Right kidney (tissue), 1 donor: Measurements from ENCODE around the gene KDM4C.
"Not testable (repeated sequence)": the region's sequence is repeated elsewhere in the genome, so short reads cannot be mapped to it uniquely, and the experiment has no call there.

Source experiments
- DNase-seq: peaks from one replicate; pipeline ENCODE4 v3.0.0-alpha.2; 2016

KDM4C gene

GRCh38 chr9:6805532-6805931 is 47.8 kb downstream of the KDM4C start:
- DNase-seq: no peak

- not testable (repeated sequence) for DNase-seq
These were observed 48.5 kb downstream of the KDM4C start for GRCh38 chr9:6806318-6806717.

GRCh38 chr9:6807669-6808068 is 49.9 kb downstream of the KDM4C start:
- DNase-seq: not testable (repeated sequence)

- DNase-seq: no peak
These were observed 53.7 kb downstream of the KDM4C start for GRCh38 chr9:6811436-6811835.

GRCh38 chr9:6816581-6816980 is 58.8 kb downstream of the KDM4C start:
- no peak for DNase-seq

- DNase-seq: no peak
These were observed 60.6 kb downstream of the KDM4C start for GRCh38 chr9:6818292-6818922.

GRCh38 chr9:6819112-6819511 is 61.3 kb downstream of the KDM4C start:
- no peak for DNase-seq

GRCh38 chr9:6819529-6819928 is 61.8 kb downstream of the KDM4C start:
- no peak for DNase-seq

- DNase-seq: no peak
These were observed 64.9 kb downstream of the KDM4C start for GRCh38 chr9:6822696-6823095.

GRCh38 chr9:6827439-6828145 is 69.8 kb downstream of the KDM4C start:
- DNase-seq: peak; percentile 51

GRCh38 chr9:6829027-6829426 is 71.3 kb downstream of the KDM4C start:
- DNase-seq: no peak

- no peak for DNase-seq
These were observed 71.8 kb downstream of the KDM4C start for GRCh38 chr9:6829536-6829935.

- no peak for DNase-seq
These were observed 75.9 kb downstream of the KDM4C start for GRCh38 chr9:6833518-6834192.

- DNase-seq: no peak
These were observed 76.5 kb downstream of the KDM4C start for GRCh38 chr9:6834306-6834705.

GRCh38 chr9:6838158-6838557 is 80.4 kb downstream of the KDM4C start:
- no peak for DNase-seq

- no peak for DNase-seq
These were observed 84.8 kb downstream of the KDM4C start for GRCh38 chr9:6842584-6842947.

- no peak for DNase-seq
These were observed 86.0 kb downstream of the KDM4C start for GRCh38 chr9:6843742-6844141.

GRCh38 chr9:6844267-6844666 is 86.5 kb downstream of the KDM4C start:
- DNase-seq: no peak

- no peak for DNase-seq
These were observed 87.5 kb downstream of the KDM4C start for GRCh38 chr9:6845128-6845826.

- DNase-seq: peak; percentile 19
These were observed 88.1 kb downstream of the KDM4C start for GRCh38 chr9:6845880-6846279.

GRCh38 chr9:6852243-6852963 is 94.6 kb downstream of the KDM4C start:
- no peak for DNase-seq

- DNase-seq: no peak
These were observed 98.1 kb downstream of the KDM4C start for GRCh38 chr9:6855860-6856259.
